ENCODE data around the gene CDK6.

CDK6 gene

DNA sequence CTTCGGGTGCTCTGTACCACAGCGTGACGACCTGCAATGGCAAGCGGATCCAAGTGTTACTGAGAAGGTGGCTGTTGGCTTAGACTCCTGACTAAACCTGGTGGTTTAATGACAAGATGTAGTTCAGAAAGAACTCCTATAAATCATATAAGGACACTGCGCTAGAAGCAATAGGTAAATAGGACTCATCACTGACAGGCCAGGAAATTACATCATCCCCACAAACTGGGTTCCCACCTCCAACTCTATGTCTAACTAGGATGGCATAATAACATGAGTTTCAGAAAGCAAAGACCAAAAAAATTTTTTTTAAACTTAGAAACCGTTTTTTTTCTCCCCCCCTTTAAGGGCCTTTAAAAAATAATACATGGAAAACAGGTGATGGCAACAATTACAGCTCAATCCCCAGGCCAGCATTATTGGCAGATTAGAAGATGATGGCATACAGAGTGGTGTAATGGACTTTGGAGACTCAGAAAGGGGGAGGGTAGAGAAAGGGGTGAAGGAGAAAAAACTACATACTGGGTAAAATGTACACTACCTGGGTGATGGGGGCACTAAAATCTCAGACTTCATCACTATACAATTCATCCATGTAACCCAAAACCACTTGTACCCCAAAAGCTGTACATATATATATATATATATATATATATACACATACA, 164.7 kb downstream of the CDK6 start:
- DNase-seq: no peak

DNA sequence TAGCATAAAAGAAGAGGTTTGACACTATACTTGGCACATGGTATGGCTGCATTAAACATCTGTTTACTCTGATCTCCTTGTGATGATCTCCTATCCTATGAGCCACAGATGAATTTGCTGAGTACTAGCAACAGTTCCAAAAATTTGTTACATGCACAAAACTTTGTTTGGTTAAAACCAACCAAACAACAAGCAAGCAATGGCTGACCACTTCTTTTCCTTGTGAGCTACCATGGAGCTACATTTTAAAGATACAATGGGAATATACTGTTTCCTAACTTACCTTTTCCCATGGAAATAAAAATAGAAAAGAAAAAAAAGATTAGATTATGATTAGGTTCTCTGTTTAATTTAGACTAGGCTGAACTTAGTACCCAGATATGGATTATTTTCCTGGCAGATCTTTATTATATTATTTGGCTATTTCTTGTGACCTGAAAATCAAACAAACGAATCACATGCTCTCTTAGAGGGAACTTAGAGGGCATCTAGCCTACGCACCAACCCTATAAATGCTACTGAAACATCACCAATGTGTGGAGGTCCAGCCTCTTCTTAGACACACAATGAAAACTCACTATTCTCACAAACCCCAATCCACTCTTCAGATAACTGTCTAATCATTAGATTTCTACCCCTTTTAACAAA, 166.0 kb downstream of the CDK6 start:
- DNase-seq: no peak

DNA sequence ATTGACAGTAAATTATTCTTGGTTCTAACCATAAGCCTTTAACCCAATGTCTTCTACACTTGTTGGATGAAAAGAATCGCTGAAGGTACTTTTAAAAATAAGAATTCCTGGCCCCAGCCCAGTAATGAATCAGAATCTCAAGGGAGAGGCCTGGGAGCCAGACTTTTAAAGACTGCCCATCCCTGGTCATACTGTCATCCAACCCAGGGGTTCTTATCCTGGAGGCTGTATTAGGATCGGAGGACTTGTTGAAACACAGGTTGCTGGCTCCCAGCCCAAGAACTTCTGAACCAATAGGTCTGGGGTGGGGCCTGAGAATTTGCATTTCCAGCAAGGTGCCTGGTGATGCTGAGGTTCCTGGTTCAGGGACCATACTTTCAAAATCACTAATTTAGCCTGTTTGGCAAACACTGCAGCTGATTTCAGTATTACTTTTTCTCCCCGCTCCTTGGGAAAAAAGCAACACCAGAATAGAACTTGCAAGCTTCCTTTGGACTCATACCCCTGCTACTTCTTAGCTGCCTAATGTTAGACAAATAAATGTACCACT, 166.7 kb downstream of the CDK6 start:
- DNase-seq: no peak

DNA sequence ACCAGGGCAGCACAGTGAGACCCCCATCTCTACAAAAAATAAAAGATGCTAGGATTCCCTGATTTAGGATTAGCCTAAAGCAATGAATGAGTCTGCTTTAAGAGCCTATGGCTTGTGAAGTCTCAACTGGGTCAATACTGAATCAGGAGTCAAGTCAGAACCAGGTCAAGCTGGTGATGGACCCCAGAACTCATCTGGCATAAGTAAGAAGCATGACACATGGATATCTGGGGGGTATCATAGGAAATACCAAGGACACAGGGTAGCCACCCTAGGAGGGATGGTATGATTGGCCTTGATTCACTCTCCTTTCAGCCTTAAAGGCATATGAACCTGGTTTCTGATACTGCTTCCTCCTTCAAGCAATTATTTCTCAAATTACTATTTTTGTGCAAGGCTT, 167.8 kb downstream of the CDK6 start:
- DNase-seq: no peak

DNA sequence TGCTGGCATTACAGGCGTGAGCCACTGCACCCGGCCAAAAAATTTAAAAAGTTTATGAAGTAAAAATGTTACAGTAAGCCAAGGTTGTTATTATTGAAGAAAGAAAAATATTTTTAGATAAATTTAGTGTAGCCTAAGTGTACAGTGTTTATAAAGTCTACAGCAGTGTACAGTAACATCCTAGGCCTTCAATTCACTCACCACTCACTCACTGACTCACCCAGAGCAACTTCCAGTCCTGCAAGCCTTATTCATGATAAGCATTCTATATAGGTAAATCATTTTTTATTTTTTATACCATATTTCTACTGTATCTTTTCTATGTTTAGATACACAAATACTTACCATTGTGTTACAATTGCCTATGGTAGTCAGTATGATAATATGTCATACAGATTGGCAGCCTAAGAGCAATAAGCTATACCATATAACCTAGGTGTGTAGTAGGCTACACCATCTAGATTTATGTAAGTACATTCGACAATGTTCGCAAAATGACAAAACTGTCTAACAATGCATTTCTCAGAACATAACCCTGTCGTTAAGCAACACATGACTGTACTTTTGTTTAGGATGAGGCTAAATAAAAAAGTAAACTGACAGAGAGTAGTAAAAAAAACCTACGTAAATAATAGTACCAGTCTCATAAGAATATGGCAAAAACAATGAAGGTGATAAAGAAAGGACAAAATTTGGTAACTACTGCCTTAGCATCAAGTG, 168.4 kb downstream of the CDK6 start:
- no peak for DNase-seq

DNA sequence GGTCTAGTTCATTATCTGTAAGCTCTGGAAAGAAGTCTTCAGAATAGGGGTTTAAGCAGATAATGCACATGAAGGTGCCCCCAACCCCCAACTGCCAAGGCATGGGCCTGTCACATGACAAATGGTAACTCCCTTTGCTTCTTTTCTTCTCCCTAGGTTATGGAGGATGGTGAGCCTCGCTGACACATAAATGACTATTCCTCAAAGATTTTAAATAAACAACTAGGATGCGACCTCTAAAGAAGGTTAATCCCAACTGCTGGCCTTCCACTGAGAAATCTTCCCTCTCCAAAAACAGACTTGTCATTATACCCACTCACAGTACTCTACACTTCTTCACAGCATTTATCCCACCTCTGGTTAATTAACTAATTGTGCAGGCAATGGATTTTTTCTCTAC, 170.4 kb downstream of the CDK6 start:
- DNase-seq: no peak

DNA sequence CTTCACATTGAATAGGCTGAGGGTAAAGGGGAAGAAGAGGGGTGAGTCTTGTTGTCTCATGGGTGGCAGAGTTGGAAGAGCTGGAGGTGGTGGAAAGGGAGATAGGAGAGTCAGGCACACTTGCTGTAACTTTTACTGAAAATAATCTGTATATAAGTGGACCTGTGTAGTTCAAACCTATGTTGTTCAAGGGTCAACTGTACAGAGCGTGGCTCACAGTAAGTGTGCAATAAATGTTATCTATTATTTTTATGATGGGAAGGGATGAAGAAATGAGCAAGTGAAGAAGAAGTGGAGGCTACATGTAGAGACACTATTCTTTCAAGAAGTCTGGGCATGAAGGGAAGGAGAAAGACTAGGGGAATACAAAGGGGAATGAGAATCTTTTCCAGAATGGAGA, 174.7 kb downstream of the CDK6 start:
- no peak for DNase-seq

DNA sequence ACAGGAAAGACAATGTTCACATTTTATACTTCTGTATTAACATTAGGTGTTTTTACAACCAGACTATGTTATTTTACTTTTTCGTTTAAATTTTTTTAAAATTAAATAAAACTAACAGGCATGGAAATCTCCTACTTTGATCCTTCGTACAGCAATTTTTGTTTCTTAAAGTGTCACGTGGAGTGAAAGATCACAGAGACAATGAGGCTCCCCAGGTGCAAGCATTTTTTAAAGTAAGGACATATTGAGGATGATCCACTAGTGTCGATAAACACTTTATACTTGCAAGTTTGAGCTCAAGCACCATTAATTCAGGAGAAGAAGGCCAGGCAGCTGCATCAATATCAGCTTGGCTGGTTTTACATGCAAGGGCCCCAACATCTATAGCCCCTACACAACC, 177.7 kb downstream of the CDK6 start:
- no peak for DNase-seq

DNA sequence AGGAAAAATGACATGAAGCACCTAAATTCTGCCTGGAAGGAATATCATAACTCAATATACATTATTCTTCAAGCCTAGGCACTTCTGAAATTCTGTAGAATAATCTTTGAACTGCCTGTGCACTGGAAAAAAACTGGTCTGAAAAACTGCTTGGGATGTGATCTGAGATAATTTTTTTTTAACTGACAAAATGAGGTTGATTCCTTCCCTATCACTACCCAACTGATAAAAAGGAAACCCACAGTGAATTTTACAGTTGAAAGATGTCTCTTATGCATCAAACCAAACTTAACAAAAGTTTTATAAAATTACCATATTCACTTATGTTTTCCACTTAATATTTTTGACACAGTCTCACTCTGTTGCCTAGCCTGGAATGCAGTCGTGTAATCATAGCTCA, 179.0 kb downstream of the CDK6 start:
- DNase-seq: no peak

DNA sequence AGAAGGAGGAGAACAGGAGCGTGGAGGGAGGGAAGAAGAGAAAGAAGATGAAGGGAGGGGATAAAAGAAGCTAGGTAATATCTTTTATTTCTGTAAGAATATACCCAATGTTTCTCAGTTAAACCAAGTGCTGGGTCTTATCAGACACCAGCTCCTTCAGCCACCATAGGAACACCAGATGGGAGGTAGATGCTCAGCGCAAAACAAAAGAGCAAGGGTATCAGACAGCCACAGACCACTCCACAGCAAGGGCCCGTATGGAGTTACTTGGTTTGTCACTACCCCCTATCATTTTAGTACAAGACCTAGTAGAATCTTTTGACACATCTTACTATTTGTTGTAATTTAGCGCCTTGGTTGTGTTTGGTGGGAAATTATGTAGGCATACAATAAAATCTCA, 180.3 kb downstream of the CDK6 start:
- no peak for DNase-seq

DNA sequence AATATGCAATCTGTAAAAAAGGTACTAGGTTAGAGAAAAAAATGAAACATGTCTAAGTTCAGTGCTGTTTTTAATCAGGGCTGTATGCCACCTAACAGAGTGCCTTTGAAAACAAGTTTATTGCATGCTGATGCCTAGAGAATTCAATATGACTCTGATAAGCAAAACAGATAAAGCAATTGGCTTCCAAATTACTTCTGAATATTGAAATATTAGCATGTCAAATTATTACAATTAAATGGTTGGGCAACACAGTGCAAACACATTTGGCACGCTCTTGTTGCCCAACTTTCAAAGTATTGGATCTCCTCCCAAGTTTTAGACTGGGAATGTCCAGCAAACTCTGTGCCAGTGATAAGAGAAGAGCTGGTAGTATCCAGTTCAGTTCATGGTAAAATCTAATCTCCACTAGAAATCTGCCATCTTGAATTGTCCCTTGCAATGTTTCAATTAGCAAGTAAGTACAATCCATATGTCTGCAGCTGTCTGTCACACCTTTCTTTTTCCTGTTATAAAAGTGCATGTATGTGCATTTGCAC, 181.0 kb downstream of the CDK6 start:
- no peak for DNase-seq

DNA sequence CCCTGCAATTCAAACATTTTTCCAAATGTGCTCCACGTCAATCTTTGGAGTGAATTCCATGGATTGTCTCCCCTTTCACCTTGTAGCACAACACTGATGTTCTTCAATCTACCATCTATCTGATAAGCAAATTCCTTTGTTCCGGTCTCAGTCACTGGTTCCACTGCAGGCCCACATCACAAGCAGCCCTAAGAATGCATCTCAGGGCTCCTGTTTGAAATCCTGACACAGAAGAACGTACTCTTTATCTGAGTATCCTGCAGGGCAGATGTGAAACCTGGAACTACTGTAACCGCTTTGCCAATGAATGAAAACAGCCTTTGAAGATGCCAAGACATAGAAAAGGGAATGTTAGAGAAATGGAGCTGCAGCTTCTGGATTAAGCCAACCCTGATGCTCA, 183.2 kb downstream of the CDK6 start:
- DNase-seq: no peak

DNA sequence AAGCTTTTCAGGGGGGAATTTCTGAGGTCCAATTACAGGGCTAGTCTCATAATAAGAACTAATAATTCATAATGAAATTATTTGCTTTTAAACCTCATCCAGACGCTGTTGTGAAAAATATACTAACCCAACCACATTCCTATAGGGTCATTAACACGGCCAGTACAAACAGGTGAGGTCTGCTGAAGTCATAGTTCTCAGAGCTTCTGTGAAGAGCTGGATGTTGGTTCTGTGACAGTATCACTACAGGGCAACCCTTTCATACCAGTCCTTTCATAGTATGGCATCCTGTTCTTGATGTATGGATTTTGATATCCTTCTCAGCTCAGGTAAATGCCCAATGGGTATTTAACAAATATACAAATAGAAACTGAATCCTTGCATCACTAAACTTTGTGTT, 183.8 kb downstream of the CDK6 start:
- DNase-seq: no peak

DNA sequence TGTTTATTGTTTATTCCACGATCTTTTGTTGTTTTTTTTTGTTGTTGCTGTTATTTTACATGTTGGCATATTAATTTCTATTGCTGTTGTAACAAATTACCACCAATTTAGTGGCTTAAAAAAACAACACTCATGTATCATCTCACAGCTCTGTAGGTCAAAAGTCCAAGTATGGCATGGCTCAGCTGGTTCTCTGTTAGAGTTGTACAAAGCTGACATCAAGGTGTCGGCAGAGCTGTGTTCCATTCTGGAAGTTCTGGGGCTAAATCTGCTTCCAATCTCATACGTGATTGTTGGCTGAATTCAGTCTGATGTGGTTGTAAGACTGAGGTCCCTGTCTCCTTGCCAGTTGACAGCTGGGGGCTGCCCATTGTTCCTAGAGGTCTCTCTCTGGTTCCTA, 186.0 kb downstream of the CDK6 start:
- no peak for DNase-seq

DNA sequence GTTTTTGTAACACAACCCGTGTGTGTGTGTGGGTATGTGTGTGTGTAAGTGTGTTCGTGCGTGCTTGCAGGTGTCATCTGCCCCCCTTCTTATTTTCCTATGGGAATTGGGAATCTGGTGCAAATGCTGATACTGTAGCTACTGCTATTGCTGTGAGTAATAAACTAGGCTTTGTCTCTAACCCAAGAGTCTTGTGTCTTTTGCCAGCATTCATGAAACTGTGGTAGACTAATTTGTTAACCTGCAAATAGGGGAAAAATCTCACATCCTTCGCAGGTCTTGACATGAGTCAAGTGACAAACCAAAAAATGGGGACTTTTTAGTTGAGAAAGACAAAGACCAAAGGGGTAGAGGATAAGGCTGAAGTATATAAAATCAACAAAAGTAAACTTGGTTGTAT, 188.3 kb downstream of the CDK6 start:
- DNase-seq: no peak

DNA sequence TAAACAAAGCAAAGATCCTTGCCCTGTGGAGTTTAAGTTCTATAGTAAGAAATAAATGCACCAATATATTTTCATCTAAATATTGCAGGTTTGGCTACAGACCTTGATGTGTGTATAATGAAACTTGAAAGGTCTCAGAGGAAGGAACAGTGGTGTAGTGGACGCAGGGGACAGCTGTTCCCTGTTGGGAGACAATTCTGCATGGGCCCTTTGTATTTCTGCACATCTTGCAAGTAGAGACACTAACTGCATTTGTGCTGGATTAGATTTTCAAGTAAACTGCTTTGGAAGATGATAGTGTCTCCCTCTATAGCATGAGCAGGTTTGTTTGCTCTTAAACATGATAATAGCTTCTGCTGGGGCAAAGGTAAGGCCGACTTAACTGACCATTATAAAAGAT, 188.7 kb downstream of the CDK6 start:
- no peak for DNase-seq

DNA sequence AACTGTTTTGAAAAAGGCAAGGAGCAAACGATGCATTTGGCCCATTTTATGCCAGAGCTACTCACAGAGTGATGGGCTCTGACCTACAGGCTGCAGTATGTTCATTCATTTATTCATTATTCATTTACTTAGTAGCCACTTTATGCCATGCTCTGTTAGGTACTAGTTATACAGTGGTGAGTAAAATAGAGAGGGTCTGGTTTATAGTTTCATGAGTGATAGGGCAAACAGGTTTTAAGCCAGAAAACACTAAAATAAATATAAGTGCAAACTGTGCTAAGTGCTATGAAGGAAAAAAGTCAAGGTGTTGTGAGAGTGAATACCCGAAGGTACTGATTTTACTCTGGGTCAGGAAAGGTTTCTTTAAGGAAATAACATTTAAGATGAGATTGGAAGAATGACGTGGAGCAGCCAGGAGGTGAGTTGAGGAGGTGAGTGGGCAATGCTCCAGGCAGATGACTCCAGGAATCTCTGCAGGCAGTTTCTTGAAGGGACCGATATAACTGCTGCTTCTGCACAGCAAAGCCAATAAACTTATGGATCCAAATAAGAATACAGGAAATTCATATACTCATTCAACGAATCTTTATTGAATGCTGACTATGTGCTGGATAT, 189.3 kb downstream of the CDK6 start:
- DNase-seq: no peak

DNA sequence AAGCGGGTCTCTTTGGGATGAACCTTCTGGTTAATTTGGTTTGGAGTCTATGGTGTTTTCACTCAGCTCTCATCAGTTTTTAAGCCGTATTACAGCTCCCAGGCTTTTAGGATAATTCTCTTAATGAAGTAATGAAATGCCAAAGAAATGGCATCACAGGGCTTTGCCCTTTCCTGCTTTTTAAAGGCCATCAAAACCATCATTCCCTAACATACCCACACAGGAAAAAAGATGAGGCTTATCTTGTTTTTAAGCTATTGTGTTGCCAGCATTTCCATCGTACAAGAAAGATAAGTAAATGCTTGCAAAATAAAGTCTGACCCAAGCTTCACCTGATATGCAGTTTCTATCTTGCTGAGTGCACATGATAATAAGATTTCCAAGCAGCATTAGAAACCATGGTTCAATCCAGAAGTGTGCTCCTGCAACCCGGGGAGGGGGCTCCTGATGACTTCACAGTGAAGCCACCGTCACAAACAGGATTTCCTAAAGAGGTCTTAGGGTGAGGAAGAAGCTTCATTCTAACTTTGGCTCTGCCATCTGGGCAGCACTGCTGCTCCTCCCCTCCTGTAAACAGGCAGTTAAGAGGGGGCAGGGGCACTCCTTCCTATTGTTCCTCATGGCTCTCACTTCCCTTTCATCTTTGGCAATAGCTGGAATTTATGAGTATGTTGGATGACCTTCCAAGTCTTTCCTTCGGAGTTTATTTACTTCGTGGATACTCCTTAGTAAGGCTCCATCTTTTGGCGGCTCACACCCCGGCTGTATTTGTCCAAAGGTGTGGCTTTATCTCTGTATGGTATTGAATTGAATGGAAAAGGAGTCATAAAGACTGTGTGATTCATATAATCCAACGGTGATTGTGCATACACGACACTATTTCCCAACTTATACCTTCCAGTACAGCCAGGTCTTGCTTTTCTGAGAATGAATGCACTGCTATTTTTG, 191.0 kb downstream of the CDK6 start:
- no peak for DNase-seq

DNA sequence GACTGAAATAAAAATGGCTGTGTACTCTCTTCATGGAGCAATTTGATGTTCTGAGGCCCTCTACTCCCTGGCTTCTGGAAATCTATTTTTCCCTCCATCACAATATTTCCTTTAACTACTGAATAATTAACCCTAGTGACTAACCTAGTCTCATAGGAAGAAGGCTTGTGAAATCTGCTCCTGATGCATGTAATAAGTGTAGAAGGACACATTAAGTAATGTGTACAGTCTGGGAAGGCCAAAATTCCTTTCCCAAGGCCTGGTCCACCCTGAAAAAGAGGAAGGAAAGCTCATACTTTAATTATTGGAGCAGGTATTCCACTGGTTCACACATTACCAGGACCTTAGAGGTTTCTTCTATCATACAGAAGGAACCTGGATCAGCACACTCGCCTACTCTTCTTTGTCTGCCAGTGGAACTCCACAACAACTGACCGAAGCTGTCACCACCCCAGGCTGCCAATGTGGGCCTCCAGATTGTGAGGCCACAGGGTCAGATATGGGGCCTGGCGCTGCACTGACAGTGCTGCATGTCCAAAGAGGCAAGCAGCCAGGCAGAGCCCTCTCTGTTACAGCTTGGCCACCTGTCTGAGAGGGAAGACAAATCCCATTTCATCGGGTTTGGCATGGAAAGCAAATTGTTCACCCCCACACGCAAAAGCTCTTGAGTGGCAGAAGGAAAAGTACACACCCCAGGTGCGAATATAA, 191.8 kb downstream of the CDK6 start:
- DNase-seq: no peak

DNA sequence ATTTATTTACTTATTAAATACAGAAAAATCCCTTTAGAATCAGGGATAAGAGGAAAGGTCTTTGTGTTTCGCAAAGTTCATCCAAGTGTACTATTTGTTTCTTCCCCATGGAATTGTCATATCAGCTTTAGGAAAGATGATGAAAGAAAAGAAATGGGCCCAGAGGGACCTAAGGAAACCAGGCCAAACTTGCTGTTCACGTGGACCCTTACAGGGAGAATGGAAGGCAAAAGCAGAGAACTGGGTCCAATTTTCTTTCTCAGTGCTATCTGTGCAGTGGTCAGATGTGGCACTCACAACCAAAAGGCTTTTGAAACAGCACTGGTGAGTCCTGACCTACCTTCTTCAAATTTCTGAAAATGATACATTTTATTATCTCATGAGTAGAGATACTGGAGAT, 192.6 kb downstream of the CDK6 start:
- no peak for DNase-seq

DNA sequence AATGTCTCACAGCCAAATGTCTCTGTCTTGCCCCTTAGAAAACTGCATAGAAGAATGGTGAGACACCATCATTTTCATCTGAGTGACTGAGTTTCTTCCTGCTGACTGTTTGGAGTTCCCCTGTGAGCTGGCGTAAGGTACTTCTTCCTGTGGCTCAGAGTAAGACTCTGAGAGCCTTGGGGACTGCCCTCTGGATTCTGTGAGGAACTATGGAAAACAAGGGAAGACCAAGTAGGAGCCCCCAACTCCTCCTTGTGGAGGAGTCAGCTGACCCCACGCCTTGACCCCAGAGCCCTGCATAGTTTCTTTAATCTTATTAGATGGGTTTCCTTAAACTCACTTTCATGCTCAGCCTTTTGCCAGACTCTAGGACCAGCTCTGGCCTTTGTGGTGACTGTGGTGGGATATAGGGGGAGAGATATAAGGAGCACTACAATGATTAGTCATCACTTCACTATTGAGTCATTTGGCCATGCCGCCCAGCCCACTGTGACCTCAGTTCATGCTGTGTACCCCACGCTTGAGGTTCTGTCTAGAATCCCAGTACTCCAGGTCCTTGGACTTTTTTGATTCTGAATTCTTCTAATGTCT, 194.4 kb downstream of the CDK6 start:
- no peak for DNase-seq
